MCF 10A (cell line): ENCODE measurements around the gene CLCA1. TPM values are rescaled to one million over a fixed set of nuclear protein-coding genes. Genes with fewer than 3 reads are reported as not detected.
"Not testable (repeated sequence)": the region's sequence is repeated elsewhere in the genome, so short reads cannot be mapped to it uniquely, and the experiment has no call there.

Experiments used
- BruUV-seq: library from RNA; stranded (reverse); fragments of 400-500 nt; replicated peaks from 2 replicates; lab custom pipeline; 2021; lab: Mats Ljungman, UMichigan
- CTCF ChIA-PET: fragments of 300-600 bp; sonication (Branson Sonifier 250); formaldehyde crosslinking; extraction: SDS; loops from one replicate; lab custom pipeline; 2021; ENCODE audit warnings: antibody characterized with exemption, inconsistent platforms; lab: Yijun Ruan, JAX
- POLR2A ChIA-PET: fragments of 300-600, 350-650 bp; sonication (Branson Sonifier 250); formaldehyde crosslinking; extraction: SDS; loops from one replicate; lab custom pipeline; 2020; ENCODE audit warnings: antibody characterized with exemption, inconsistent platforms; lab: Yijun Ruan, JAX
- DNase-seq: peaks from one replicate; pipeline ENCODE4 v3.0.0-alpha.2; 2018; ENCODE audit not compliant: unreplicated experiment
- H3K27ac Mint-ChIP-seq: one replicate; pipeline ENCODE4 v1.8.0; 2022; ENCODE audit warnings: mild to moderate bottlenecking, low read depth, mixed read lengths; ENCODE audit not compliant: unreplicated experiment
- H3K27me3 Mint-ChIP-seq: one replicate; pipeline ENCODE4 v1.8.0; 2022; ENCODE audit warnings: mixed read lengths; ENCODE audit not compliant: insufficient read depth, unreplicated experiment
- H3K36me3 Mint-ChIP-seq: one replicate; pipeline ENCODE4 v1.8.0; 2022; ENCODE audit warnings: mild to moderate bottlenecking, moderate library complexity, mixed read lengths; ENCODE audit not compliant: insufficient read depth, unreplicated experiment
- H3K4me1 Mint-ChIP-seq: one replicate; pipeline ENCODE4 v1.8.0; 2022; ENCODE audit warnings: mixed read lengths; ENCODE audit not compliant: insufficient read depth, unreplicated experiment
- H3K4me3 Mint-ChIP-seq: one replicate; pipeline ENCODE4 v1.8.0; 2022; ENCODE audit warnings: mild to moderate bottlenecking, moderate library complexity, mixed read lengths; ENCODE audit not compliant: unreplicated experiment
- H3K9me3 Mint-ChIP-seq: one replicate; pipeline ENCODE4 v1.8.0; 2022; ENCODE audit warnings: mixed read lengths; ENCODE audit not compliant: unreplicated experiment
- CTCF ChIP-seq: fragments of 200-600 bp; IDR thresholded peaks from one replicate; pipeline ENCODE4 v1.8.0; 2022; ENCODE audit warnings: antibody characterized with exemption, mild to moderate bottlenecking; ENCODE audit not compliant: unreplicated experiment
- intact Hi-C: fragments of 100-400 bp; cut with micrococcal nuclease; formaldehyde crosslinking; loops from 2 replicates; pipeline ENCODE4 v1.14.1; 2022
- total RNA-seq: library from RNA; stranded (reverse); gene quantifications from 2 replicates; pipeline ENCODE4 v1.2.3, GENCODE V29; 2022

The CLCA1 gene
- total RNA-seq, 1 experiment from 2014 or later: not detected

GRCh38 chr1:86500714-86501113 lies 32.0 kb downstream of the CLCA1 start:
- BruUV-seq: no TSS peak
- no peak for DNase-seq
- peaks cover 11% of the 10 kb centered on the region for H3K27me3 Mint-ChIP-seq
- H3K27ac Mint-ChIP-seq: no peak overlapping the region
- H3K4me3 Mint-ChIP-seq: no peak overlapping the region
- CTCF ChIA-PET: interaction anchor here (0.5 to 5.5 kb wide), 31 partner anchors 8 to 1666 kb away, joined by 3 to 77 read pairs (median 6); partner anchors contain the start of genes CLCA1 and ZNHIT6
- no peaks in the 10 kb centered on the region for H3K9me3 Mint-ChIP-seq
- POLR2A ChIA-PET: interaction anchor here (1.8 kb wide), 1 partner anchor 115 kb away, joined by 4 read pairs; no protein-coding TSS in a partner anchor
- H3K4me1 Mint-ChIP-seq: no peaks in the 10 kb centered on the region
- no peaks in the 10 kb centered on the region for H3K36me3 Mint-ChIP-seq
- no peak for TF ChIP-seq CTCF
- intact Hi-C loops: loop anchor here (5.0 to 10.0 kb wide), 2 partner anchors 184 to 467 kb away; no protein-coding TSS in a partner anchor

DNA sequence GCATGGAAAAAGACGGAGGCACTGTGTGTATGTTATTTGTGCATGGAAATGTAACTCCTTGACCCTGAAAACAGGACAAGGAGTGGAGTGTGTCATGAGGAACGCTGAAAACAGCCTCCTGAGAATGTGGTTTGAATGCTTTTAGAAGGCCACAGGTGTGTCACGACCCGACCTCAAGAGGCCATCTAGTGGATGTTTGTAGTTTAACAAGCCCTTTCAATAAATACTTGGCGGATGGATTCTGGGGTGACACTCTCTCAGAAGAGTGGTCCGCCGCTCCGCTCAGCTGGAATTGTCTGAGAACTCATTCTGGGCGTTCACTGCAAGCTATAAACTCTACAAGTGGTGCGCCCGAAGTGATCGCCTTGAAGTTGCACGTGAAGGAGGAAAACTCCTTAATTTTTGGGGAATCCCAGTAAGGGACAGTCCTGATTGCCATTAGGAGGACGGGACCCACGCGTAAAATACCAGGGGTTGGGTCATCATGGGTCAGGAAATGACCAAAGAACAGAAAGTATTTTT lies 33.5 kb downstream of the CLCA1 start:
- H3K36me3 Mint-ChIP-seq, H3K27ac Mint-ChIP-seq, BruUV-seq, H3K4me1 Mint-ChIP-seq, H3K9me3 Mint-ChIP-seq: not testable (repeated sequence)
- intact Hi-C loops: loop anchor here (1.0 to 10.0 kb wide), 4 partner anchors 83 to 465 kb away; no protein-coding TSS in a partner anchor
- ChIA-PET POLR2A (interaction anchor here (1.0 to 1.5 kb wide), 2 partner anchors 78 to 117 kb away, joined by 5 read pairs; partner anchors contain the start of gene CLCA2), CTCF (interaction anchor here (0.6 to 5.5 kb wide), 50 partner anchors 9 to 794 kb away, joined by 3 to 77 read pairs (median 4); partner anchors contain the start of genes CLCA1 and ZNHIT6)
- Mint-ChIP-seq H3K27me3 (peaks cover 11% of the 10 kb centered on the region), H3K4me3 (peak overlapping the region; percentile 24)
- peak; percentile 48 for TF ChIP-seq CTCF
- peak; percentile 66 for DNase-seq

DNA sequence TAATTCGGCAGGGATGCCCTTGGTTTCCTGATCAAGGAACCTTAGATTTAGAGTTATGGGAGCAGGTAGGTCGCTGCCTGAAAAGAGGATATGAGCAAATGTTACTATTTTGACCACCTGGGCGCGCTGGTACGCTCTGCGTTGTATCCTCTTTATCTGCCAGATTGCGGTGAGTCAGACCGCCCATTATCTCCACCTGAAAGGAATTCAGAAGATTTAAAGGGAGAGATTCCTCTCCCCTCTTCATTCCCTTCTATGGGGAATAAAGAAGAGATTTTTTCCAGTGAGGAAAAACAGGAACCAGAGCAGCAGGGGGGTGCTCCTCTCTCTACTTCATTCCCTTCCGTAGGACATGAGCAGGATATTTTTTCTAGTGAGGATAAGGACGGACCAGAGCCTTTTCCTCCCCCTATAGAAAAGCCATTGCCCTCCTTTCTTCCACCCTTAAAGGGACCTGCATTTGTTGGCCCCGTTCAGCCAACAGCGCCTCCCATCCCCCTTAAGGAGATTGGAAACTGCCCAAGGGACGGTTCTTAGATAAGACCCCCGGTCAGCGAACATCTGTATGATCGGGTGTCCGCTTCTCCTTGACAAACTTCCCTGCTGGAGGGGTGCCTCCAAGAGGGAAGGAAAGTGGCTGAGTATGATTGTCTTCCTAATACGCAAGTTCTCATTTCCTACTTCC lies 34.1 kb downstream of the CLCA1 start:
- Mint-ChIP-seq H3K4me3 (no peak overlapping the region), H3K27ac (no peak overlapping the region), H3K36me3 (no peaks in the 10 kb centered on the region), H3K9me3 (no peaks in the 10 kb centered on the region), H3K4me1 (no peaks in the 10 kb centered on the region), H3K27me3 (peaks cover 6% of the 10 kb centered on the region)
- peak; percentile 72 for DNase-seq
- CTCF ChIA-PET: interaction anchor here (0.6 to 5.5 kb wide), 41 partner anchors 9 to 795 kb away, joined by 3 to 77 read pairs (median 5); partner anchors contain the start of genes CLCA1 and ZNHIT6
- intact Hi-C loops: loop anchor here (1.0 to 10.0 kb wide), 4 partner anchors 84 to 464 kb away; no protein-coding TSS in a partner anchor
- POLR2A ChIA-PET: interaction anchor here (1.0 to 1.5 kb wide), 2 partner anchors 79 to 117 kb away, joined by 5 read pairs; partner anchors contain the start of gene CLCA2
- TF ChIP-seq CTCF: no peak
- BruUV-seq: no TSS peak
